Epithelial cell of proximal tubule (primary cell): Measurements from ENCODE around the gene NF1. TPM values are rescaled to one million over a fixed set of nuclear protein-coding genes. Genes with fewer than 3 reads are reported as not detected.

Source experiments
- DNase-seq: peaks from one replicate; pipeline ENCODE4 v3.0.0-alpha.2; 2011; ENCODE audit warnings: low read depth
- H3K4me3 ChIP-seq: 2 replicates; pipeline ENCODE4 v1.5.1; 2011; ENCODE audit warnings: low read depth, mild to moderate bottlenecking, low read length
- CTCF ChIP-seq: conservative IDR thresholded peaks from 2 replicates; pipeline ENCODE4 v1.5.1; 2012; ENCODE audit warnings: low read depth, mild to moderate bottlenecking, low read length
- total RNA-seq: library from RNA; depleted of rRNA; stranded (reverse); fragments of >200 nt; gene quantifications from 2 replicates; pipeline ENCODE4 v1.2.3, GENCODE V29; 2015

The NF1 gene
- total RNA-seq, 1 donor from 2014 or later, result 40.2 TPM

GRCh38 chr17:31236712-31237111 lies 141.9 kb downstream of the NF1 start:
- no peak for TF ChIP-seq CTCF
- no peak for DNase-seq
- no peak overlapping the region for H3K4me3 ChIP-seq

- no peak for DNase-seq
- no peak overlapping the region for H3K4me3 ChIP-seq
- TF ChIP-seq CTCF, result no peak
Observed at GRCh38 chr17:31241116-31241515, 146.3 kb downstream of the NF1 start.

DNA sequence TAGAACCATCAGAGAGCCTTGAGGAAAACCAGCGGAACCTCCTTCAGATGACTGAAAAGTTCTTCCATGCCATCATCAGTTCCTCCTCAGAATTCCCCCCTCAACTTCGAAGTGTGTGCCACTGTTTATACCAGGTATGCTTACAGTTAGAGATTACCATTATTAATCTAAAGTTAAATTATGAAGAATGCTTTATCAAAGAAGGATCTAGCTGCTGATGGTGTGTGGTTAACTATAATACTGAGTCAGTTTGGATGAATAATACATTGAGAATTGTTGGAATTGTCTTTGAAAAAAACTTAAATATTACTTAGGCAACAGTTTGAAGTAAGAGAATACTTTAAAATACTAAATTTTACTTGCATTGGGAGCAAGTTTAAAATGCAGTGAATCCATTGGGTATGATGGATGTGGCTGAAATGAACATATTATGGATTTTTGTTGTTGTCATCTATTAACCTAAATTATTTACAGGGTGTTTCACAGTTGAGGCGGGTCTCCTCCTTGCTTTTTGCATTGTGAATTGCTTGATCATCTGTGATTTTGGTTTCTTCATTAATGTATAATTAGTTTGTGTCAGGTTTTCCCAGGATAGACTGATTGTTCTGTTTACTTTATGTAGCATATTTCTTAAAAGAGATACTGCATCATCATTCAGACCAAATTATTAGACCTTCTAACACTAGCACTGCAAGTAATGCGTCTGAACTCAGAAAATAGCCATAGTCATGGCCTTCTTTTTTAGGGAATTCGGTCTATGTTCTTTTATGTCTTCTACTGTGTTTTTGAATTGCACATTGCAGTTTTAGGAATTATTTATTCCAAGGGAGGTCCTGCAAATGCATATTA lies 154.4 kb downstream of the NF1 start:
- DNase-seq, result no peak

DNA sequence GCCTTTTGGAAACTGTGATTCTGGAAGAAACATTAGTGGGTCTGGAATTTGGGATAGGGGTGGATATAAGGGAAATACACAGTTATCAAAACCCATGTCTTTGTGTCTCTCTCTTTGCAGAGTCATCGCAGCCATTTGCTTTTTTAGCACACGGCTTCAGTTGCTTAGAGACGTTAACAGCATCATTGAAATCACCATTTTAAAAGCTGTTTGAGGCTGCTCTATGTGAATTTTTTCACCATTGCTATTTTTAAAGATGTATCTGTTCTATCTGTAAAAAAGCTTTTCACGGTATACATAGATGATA lies 155.0 kb downstream of the NF1 start:
- H3K4me3 ChIP-seq, result no peak overlapping the region
- no peak for TF ChIP-seq CTCF
- DNase-seq, result no peak

More for the DNA sequence above, 154.4 kb downstream of the NF1 start:
- TF ChIP-seq CTCF, result no peak
- H3K4me3 ChIP-seq, result no peak overlapping the region

DNA sequence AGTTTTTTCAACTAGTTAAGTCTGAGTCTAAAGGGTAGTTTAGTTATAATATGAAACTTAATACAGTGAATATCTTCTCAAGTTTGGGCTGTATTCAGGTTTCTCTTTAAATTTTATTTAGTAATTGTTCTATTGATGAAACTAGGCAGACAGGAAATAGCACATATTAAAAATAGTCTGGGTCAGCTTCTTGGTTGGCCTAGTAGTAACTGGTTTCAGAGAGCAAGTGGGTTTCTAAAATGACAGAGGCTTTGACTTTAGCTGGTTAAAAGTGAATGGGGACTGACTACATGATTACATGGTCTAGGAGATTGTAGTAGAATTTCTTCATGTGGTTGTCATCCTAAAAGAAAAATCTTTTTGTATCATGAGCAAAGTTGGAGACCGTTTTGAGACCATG lies 155.5 kb downstream of the NF1 start:
- no peak for DNase-seq
- no peak overlapping the region for H3K4me3 ChIP-seq
- TF ChIP-seq CTCF, result no peak

DNA sequence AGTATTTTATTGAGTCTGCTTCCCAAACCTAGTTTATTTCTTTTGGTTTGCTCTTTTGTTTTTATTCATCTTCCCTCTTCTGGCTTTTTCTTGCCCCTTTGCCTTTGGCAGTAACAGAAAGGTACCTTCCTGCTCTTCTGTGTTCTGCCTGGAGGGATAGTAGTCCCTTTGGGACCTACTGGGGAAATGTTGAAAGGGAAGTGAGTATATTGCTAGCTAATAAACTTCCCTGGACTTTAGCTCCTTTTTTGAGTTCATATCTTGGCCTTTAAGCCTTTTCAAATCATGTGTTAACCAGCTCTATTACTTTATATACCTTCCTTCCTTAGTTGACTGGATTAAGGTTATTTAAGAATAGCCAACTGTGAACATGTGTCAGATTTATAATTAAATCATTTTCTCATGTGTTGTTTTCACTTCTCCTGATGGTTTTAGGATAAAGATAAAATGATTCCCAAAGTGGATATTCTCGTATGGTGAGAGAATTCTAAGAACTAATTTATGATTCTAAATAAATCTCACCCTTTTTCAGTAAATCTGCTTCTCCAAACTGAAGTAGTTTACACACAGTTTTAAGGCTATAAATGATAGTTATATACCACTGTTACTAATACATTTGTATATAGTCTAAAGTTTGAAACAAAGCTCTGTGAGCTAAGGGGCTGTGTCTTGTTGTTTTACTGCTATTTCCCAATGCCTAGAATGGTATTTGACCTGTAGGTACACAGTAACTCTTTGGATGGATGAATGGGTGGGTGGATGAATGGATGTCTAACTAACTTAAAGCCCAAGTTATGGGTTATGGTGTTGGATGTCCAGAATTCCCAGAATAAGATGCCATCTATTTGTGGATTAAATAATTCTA lies 156.6 kb downstream of the NF1 start:
- no peak overlapping the region for H3K4me3 ChIP-seq
- DNase-seq, result no peak
- TF ChIP-seq CTCF, result no peak
